Endothelial cell of umbilical vein (primary cell): ENCODE data around the gene ABHD5.

ENCODE experiments used
- EZH2 ChIP-seq: IDR thresholded peaks from 2 replicates; pipeline ENCODE4 v1.6.1; 2012; ENCODE audit warnings: borderline replicate concordance, low read depth, mild to moderate bottlenecking, moderate library complexity, low read length, inconsistent platforms; ENCODE audit not compliant: severe bottlenecking
- JUN ChIP-seq: IDR thresholded peaks from 2 replicates; pipeline ENCODE4 v1.6.1; 2011; ENCODE audit warnings: borderline replicate concordance, low read depth; ENCODE audit not compliant: insufficient read length, insufficient read depth
- MAX ChIP-seq: IDR thresholded peaks from 2 replicates; pipeline ENCODE4 v1.6.1; 2011; ENCODE audit not compliant: insufficient read depth, insufficient read length
- POLR2A ChIP-seq: IDR thresholded peaks from 2 replicates; pipeline ENCODE4 v1.6.1; 2012; ENCODE audit warnings: low read depth, mild to moderate bottlenecking, control low read depth, low read length
- POLR2AphosphoS5 ChIP-seq: IDR thresholded peaks from 2 replicates; pipeline ENCODE4 v1.6.1; 2012; ENCODE audit warnings: low read depth, mild to moderate bottlenecking, control low read depth, low read length, moderate library complexity; ENCODE audit not compliant: insufficient read depth
- TF ChIP-seq, protein P1 (sequence below), 2 donors: IDR thresholded peaks; 1 replicate in 1 of 2; 2 replicates in 1 of 2; pipeline ENCODE4 v1.5.1; 2011; ENCODE audit warnings: low read length in 2 of 2, mild to moderate bottlenecking in 2 of 2, moderate library complexity in 2 of 2, control low read depth in 1 of 2, inconsistent platforms in 1 of 2, low read depth in 1 of 2; ENCODE audit not compliant: insufficient read depth in 1 of 2; ENCODE audit errors: extremely low read depth in 1 of 2

- TF ChIP-seq EZH2 (no peak), POLR2AphosphoS5 (no peak), POLR2A (no peak), JUN (no peak), MAX (no peak)
- TF ChIP-seq, protein P1, sequence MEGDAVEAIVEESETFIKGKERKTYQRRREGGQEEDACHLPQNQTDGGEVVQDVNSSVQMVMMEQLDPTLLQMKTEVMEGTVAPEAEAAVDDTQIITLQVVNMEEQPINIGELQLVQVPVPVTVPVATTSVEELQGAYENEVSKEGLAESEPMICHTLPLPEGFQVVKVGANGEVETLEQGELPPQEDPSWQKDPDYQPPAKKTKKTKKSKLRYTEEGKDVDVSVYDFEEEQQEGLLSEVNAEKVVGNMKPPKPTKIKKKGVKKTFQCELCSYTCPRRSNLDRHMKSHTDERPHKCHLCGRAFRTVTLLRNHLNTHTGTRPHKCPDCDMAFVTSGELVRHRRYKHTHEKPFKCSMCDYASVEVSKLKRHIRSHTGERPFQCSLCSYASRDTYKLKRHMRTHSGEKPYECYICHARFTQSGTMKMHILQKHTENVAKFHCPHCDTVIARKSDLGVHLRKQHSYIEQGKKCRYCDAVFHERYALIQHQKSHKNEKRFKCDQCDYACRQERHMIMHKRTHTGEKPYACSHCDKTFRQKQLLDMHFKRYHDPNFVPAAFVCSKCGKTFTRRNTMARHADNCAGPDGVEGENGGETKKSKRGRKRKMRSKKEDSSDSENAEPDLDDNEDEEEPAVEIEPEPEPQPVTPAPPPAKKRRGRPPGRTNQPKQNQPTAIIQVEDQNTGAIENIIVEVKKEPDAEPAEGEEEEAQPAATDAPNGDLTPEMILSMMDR (IDR thresholded peaks at IDR 0.05; ENCODE audit: extremely low read depth in 1 of 2, insufficient read depth in 1 of 2, low read depth in 1 of 2, low read length in 2 of 2), result no peak
Measured at GRCh38 chr3:43688245-43688650, 2.5 kb upstream of the ABHD5 start.
